ENCODE data around the gene PRKCD.

GRCh38 chr3:53139906-53140846 is 20.8 kb upstream of the PRKCD start:
- no peak for TF ChIP-seq EP300 (IDR thresholded peaks at IDR 0.05; ENCODE audit: low read length)
- no peak for TF ChIP-seq HDAC2 (IDR thresholded peaks at IDR 0.05)
- TF ChIP-seq CTCF (IDR thresholded peaks at IDR 0.05 in 2 of 3, conservative IDR thresholded peaks at IDR 0.05 in 1 of 3; ENCODE audit: insufficient read depth in 2 of 3, low read depth in 1 of 3, low read length in 3 of 3) = no peak
- no peak for TF ChIP-seq NBN (IDR thresholded peaks at IDR 0.05; ENCODE audit: low read depth)
- no peak for TF ChIP-seq DLX4 (CRISPR knock-in tag; IDR thresholded peaks at IDR 0.05)
- TF ChIP-seq ZNF431 (CRISPR knock-in tag; IDR thresholded peaks at IDR 0.05) = no peak
- TF ChIP-seq ZNF23 (CRISPR knock-in tag; IDR thresholded peaks at IDR 0.05) = no peak
- TF ChIP-seq POLR2AphosphoS5 (IDR thresholded peaks at IDR 0.05; ENCODE audit: control insufficient read depth, insufficient read depth, low read depth, low read length) = no peak
- no peak for TF ChIP-seq GTF2A2 (tag; IDR thresholded peaks at IDR 0.05)
- no peak for TF ChIP-seq CHD2 (IDR thresholded peaks at IDR 0.05; ENCODE audit: low read depth, low read length)
- TF ChIP-seq TBP (optimal IDR thresholded peaks at IDR 0.05; ENCODE audit: low read depth, low read length) = no peak
- no peak for TF ChIP-seq TAF1 (IDR thresholded peaks at IDR 0.05; ENCODE audit: control insufficient read depth, extremely low read depth, insufficient read depth, low read length, severe bottlenecking)
